Iris pigment epithelial cell (primary cell): ENCODE results near the gene RYR3.

Experiments
- DNase-seq: peaks from one replicate; pipeline ENCODE4 v3.0.0-alpha.2; 2011; ENCODE audit warnings: low read depth

The RYR3 gene

DNA sequence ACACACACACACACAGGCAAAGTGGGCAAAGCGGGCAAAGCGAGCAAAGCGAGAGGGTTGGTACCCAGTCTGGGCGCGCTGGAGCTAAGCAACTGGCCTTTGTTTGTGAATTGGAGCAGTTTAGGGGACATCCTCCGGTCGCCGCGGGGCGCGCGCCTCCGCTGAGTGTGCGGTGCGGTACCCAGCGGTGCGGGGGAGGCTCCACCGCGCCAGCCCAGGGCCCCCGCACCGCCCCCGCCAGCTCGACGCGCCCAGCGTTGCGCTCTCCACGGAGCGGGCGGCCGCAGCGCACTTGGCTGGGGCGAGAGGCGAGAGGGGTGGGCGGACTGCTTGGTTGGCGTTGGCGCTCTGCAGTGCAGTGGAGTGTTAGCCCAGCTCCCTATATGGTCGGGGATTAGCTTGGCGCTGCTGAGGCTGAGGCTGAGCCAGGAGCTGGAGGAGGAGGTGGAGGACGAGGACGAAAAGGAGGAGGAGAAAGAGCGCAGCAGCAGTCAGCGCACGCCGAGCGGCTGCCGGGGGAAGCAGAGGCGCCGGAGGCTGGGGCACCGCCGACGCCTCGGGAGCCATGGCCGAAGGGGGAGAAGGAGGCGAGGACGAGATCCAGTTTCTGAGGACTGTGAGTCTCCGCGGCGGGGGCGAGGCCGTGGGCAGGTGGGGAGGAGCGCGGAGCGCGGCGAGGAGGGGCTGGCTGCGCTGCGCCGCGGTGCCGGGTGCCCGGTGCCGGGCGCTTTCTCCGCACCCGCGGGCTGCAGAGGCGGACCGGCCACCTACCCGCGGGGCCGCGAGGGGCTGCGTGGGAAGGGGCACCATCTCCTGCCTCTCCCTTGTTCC lies at the start of gene RYR3:
Gene RYR3 (plus strand): TSS at position 487 of the 831 bp plus-strand sequence. CDS start 79 bp downstream, at position 566.
- peak; percentile 38 for DNase-seq

DNA sequence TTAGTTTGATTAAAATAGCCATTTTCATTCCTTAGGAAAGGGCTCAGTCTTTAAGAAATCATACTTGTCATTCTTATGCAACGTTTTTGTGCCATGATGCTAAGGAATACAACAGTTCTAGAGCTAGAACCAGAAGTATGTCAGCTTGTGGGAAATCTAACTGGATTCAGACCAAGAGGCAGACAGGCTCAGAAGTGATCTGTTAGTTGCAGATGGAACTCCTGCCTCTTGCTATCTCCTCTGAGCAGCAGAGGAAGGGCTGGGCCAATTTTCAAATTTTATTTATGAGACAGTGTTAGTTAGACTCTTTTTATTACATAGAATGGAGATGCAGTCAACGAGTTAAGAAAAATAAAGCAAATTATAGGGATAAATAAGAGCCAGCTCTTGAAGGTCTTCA lies 48.5 kb upstream of the RYR3 start:
- peak; percentile 8 for DNase-seq

DNA sequence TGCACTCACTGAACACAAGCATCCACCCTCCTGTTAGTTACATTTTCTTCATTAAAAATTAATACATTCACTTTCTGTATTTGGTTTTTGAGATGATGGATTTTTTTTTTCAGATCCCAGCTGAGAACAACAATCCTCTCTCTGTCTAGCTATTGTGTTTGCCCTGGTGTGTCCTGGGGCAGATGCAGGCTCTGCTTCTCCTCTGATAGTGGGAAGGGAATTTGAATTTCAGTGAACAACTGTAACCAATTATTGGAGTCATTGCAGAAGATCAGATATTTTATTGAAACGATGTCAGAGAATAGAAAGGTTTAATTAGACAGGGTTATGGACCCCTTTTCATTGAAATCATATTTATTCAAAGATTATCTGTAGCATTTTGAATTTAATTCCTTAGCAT lies 33.1 kb upstream of the RYR3 start:
- no peak for DNase-seq

DNA sequence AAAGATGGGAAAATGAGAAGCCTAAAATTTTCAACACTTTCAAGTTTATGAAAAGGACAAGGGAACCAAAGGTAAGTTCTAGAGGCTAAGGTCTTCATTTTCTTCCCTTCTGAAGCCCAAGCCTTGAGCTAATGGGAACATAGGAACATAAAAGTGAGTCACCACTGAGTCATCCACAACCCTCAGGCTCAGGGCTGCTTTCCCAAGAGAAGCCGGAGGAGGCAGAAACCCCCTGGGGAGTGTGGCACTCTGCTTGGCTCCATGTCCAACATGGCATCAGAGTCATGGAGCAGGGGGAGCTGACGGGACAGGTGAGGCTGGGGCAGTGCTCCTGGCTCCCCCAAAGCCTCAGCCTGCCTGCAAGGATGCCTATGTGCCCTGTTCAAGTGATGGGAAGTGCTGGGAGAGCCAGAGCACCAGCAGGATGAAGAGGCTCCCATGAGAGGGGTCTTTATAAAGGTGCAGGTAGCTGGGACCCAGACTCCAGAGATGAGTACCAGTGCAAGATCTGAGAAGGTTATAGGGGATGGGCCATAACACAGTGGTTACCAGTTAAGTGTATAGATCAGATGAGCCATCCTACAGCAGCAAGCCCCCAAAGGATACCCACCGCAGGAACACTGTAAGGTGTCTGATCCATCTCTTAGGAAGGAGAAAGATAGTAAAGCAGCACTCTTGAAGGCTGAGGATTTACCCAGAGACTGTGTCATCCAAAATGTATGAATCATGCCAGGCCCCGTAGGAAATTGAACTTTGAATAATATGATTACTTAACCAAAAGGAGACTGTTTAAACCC lies 31.8 kb upstream of the RYR3 start:
- DNase-seq = peak; percentile 93

DNA sequence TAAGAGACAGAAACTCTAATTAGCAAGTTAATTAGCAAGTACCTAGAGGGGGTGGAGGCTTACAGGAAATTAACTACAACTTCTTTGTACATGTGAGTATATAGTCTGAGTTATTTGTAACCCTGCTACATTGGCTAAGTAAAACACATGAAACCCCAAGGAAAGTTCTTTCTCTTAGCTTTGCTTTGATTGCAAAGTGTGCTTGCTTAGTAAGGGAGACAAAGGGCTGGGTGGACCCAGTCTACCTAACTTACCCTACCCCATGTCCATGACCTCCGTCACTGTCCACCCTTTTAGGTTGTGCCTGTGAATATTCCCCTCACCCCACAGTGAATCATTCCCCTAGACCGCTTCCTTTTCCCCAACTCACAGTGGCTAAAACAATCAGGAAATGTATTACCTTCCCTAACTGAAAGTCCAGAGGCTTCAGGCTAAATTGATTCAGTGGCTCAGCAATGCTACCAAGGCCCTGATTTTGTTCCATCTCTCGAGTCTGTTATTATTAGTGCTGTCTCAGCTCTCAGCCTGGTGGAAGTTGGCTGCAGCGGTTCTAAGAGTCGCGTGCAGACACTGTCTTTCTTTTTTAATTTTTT lies 31.1 kb upstream of the RYR3 start:
- peak; percentile 42 for DNase-seq

DNA sequence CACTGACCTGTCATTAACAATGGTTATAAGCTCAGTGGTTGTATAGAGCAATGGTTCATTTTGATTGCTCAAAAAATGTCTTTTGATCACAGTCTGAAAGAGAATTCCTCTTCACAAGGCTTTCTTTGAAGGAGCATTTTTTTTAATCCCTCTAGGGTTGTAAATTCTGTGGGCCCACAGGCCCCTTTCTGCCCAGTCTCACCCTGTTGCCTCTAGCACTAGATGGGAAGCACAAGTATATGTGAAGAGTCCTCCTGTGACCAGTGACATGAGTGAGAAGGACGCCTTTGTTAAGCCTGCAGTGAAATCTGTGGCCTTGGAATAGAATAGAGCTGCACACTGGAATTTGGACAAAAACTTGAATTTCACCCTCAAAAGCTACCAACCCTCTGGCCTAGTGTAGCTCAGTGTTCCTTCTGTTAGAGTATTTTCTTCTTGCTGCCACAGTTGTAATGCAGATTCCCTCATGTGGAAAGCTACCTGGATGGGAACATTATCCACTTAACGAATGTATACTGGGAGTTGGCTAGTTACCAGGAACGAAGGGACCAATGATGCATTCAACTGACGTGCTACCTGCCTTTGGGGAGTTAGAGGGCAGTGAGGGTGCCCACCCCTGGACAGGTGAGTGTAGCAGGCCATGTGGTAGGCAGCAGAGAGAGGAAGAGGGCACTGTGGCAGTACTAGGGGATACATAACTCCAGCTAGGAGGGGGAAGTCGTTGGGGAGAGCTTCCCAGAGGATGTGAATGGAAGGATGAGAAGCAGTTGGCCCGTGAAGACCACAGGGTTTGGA lies 28.3 kb upstream of the RYR3 start:
- no peak for DNase-seq

DNA sequence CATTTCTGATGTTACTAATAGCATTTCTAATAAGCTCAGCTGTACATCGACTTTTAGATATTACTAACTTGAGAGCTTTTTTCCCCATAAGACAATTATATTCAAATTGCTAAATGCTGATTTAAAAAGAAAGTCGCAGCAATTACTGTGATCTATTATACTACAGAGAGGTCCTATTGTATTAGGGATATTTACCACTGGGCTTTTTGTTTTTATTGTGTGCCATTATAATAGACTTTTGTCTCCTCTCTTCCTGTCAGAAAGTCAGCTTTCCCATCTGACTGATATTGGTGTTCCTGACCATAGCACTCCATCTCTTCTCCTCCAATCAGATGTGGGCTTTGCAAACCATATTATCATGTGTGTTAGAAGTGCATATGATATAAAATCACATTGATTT lies 27.2 kb upstream of the RYR3 start:
- DNase-seq = no peak

DNA sequence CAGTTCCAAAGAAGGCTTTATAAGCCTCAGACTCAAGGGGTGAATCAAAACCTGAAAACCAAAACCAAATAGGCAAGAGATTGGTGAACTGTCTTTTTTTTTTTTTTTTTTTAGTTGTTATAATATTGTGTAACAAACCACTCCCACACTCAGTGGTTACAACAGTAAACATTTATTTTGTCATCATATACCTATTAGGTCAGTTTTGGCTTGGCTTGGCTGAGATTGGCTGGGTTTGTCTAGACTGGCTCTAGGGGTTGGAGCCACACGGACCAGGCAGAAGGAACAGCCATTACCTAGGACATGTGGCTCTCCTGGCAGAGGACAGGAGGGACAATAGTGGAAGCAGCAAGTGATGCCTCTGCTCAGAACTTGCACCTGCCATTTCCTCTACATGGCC lies 26.4 kb upstream of the RYR3 start:
- DNase-seq = no peak

DNA sequence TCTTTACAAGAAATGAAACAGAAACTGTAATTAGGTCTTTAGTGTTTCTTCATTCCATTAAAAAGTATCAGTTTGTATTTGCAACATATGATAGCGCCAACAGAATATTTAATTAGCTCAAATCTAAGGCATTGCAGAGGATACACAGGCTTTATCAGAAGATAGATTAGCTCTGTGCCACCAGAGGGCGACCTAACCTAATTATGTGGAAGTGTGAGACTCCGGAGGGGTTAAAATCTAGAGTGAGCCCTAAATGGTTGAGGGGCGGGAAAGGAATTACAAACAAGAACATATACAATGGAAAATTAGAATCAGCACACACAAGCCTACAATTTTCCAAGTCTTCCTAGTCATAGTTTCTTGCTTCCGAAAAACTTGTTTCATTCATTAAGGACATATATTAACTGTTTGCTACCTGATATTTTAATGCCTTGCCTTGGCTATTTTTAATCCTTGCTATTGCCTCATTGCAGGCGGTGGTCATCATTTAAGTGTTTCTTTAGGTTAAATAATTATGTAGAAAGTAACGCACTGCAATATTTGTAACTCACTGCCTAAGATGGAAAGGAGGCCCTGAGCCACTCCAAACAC lies 18.0 kb upstream of the RYR3 start:
- DNase-seq = peak; percentile 59

DNA sequence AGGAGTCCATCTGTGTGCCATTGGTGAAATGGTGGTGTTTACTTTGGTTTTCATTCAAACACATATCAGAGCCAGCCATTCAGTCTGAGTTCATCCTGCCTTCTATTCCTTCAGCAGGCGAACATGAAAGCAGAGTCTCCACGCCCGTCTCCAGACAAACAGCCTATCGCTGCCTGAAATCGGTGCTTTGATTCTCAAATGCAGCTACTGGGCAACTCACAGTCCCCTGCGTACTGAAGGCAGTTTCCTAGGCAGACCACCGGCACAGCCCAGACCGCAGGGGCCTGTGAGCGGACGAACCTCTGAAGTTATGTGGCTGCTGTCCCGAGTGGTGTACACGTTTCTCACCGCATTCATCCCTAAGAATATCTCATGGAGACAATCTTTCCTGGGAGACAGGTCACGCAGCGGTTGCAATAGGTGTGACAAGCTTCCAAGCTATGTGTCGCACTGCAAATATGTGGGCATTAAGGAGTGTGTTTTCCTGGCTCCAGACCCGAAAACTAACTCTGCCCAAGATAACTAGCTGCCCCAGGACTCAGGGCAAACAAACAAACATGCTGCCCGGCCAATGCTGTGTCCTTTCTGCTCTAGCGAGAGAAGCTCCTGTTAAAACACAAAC lies 16.9 kb upstream of the RYR3 start:
- peak; percentile 19 for DNase-seq

DNA sequence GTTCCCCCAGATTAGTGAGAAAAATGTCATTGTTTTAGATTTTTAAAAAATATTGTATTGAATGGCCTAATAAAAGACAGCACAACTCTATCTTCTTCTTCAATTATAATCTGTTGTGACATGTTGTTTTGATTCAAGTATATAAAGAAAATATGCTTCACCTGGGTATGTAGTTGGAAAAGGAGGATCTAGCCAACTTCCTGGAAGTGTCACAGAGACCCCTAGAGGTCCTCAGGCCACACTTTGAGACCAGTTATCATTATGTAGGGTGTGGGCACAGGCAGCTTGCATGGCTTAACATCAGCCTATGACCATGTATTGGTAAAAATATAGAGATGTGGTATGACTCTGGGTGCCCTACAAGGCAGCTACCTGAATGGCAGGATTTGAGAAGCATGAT lies 14.7 kb upstream of the RYR3 start:
- no peak for DNase-seq

DNA sequence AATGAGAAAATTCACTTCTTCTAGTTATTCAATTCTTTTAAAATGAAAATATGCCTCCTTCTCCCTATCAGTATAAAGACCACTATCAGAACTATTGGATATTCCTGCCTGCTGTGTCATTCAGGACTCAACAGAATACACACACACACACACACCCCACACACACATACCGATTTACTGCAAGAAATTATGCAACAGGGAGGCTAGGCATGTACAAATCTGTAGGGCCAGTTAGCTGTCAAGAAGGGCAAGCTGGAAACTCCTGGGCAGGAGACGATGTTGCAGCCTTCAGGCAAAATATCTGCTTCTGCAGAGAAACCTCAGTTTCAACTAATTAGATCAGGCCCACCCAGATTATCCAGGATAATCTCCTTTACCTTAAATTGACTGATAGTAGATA lies 13.9 kb upstream of the RYR3 start:
- DNase-seq = no peak

DNA sequence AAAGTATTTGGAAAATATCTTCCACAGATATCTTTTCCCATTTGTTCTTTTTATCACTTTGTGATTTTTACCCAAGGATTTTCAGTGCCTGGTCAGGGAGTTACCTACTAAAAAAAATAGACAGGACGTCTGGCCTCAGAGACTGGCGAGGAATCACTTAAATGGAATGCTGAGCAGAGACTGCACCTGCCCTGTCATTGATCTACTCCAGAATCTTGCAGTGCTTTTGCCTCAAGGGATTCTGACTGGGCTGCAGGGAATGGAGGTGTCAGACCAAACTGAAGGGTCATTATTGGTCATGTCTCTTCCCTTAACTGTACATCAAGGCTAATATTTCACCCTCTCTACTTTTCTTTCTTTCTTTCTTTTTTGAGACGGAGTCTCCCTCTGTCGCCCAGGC lies 12.1 kb upstream of the RYR3 start:
- no peak for DNase-seq

DNA sequence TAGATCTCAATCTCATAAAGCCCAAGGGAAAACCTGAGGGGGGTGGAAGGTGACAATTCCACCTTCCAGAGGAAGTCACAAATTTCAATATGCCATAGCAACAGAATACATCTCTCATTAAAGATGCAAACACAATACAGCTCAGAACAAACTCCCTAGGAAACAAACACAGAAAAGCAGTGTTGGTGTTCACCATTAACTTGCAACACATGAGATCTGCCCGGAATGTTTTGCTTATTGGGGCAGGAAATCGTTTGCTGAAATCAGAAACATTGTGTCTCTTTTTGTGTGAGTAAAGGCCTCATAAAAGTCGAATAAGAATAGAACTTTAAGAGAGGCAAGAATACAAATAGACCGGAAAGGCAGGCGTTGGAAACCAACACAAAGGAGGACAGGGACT lies 5.8 kb upstream of the RYR3 start:
- no peak for DNase-seq

DNA sequence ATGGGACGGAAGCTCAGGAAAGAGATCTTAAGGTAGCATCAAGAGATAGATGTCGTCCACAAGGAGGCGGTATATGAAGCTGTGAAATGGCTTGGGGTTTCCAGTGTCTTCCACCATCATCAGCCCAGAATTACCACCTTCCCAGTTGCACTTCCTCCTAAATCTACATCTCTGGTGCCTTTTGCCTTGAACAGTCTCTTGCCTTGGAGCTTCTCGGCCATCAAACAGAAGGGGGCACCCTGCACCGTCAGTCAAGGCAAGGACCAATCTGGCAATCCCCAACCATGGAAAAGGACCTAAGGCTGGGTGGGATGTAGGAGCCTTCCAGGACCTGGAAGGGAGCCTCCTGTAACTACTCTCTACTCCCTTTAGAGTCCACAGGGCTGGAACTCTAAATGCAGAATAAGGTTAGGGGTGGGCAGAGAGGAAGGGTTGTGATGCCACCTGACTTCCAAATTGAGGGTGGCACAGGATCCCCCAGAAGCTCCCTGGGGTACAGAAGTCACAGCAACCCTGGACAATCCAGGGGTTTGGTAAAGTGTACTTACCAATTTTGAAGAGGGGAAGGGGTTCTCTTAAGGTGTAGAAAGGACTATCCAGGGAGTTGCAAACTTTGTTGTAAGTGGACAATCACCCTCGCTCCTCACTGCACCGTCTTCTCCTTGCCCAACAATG lies 1.0 kb upstream of the RYR3 start:
- peak; percentile 7 for DNase-seq

DNA sequence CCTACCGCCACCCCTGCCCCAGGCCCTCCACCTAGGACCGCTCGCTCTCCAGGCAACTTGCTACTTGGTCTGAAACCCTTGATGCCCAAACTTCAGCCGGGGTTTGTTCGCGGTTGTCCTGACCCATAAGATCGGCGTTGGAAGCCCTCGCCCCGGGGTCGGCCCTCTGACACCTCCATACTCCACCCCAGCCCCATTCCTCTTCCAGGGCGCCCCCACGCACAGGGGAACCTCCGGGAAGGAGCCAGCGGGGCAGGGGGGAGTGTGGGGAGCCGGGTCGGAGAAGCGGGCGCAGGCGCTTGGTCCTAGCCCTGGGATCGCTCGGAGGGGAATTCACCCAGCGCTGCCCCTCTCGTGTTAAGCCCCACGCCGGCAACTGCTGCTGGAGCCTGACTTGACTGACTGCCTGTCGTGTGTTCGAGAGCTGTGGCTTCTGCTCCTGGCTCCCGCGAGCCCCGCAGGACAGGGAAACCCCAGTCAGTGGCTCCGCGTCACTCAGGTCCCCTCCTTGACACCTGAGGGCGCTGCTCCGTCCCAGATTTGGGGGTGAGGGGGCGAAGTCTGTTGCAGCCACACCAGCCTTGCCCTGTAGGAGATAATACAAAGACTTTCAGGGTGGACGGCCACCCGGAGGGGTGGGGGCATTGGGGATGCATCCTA lies 675 bp downstream of the RYR3 start:
- peak; percentile 8 for DNase-seq

DNA sequence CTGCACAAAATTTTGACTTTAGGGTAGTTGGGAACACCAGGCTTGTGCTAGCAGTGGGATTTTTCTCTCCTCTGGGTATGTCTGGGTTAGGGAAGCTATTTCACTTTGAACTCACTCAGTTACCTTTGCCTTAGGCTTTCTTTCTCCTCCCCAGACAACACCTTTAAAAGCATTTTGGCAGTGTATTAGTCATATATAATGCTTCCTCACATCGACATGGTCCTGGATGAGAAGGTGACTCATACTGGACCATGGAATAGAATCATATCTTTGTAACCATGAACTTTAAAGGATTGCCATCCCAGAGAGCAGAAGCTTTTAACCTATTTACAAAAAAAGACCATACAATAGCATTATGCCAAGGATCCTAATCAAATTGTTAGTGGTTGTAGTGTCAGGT lies 2.7 kb downstream of the RYR3 start:
- no peak for DNase-seq

DNA sequence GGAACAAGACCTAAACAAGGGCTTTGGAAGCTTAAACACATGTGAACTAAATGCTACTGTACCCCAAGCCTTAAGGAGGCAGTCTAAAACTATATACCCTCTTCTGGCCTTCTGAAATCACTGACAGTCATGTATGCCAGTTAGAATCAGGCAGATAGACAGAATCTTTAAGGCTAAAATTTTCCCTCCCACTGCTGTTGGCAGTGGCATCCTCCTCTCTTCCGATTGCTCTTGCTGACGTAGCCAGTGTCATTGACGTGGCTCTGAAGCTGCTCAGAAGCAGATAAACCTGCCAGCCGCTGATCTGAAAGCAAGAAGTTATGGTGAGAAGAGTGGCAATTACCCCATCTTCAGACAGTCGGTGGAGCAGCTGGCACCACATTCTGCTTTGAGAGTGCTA lies 3.3 kb downstream of the RYR3 start:
- no peak for DNase-seq

DNA sequence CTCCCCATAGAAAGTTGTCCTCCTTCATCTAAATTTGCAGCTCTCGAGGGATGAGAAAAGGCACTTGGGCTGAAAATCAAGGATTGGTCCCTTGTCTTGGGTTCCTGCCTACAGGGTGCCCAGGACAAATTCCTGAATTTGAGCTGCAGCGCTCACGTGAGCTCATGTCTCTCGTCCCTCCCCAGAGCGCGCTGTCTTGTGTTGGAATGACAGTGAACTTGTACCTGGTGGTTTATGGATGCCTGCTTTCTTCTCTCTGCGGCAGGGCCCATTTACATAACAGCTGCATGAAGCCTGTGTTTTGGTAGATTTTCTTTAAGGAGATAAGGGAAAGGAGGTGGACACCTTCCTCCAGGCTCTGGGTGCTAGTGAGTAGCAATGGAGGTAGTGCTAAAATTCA lies 4.3 kb downstream of the RYR3 start:
- no peak for DNase-seq

DNA sequence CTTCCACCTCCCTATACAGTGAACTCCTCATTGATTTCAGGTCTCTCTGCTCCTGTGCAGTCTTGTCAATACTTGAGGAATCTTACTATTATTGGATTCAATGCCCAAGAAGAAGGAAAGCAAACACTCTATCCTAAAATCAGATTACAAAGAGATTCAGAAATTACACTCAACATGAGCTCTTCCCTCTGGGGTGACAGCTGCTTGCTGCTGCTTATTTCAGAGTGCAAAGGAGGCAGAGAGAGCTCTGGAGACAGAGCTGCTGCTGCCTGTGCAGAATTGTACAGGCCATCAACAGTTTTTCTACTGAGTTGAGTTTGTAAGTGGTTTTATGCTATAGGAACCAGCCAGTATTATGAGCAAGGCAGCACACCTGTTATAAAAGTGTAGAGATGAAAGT lies 7.1 kb downstream of the RYR3 start:
- DNase-seq = no peak
